Fibroblast of skin of scalp (primary cell): ENCODE results near the gene PTPRE.
"Not testable (repeated sequence)": the region's sequence is repeated elsewhere in the genome, so short reads cannot be mapped to it uniquely, and the experiment has no call there.

Source experiments
- DNase-seq: peaks from one replicate; pipeline ENCODE4 v3.0.0-alpha.2; 2013

The PTPRE gene

GRCh38 chr10:127983344-127984100, 76.6 kb downstream of the PTPRE start:
- no peak for DNase-seq

GRCh38 chr10:127984945-127985344, 78.0 kb downstream of the PTPRE start:
- no peak for DNase-seq

- DNase-seq: peak; percentile 33
These were observed 79.9 kb downstream of the PTPRE start for GRCh38 chr10:127986531-127987466.

GRCh38 chr10:127987467-127988380, 80.8 kb downstream of the PTPRE start:
- no peak for DNase-seq

GRCh38 chr10:127989481-127990012, 82.6 kb downstream of the PTPRE start:
- DNase-seq: no peak

GRCh38 chr10:127990132-127990788, 83.4 kb downstream of the PTPRE start:
- not testable (repeated sequence) for DNase-seq

- peak; percentile 86 for DNase-seq
These were observed 84.1 kb downstream of the PTPRE start for GRCh38 chr10:127990846-127991542.

GRCh38 chr10:127991543-127992255, 84.8 kb downstream of the PTPRE start:
- DNase-seq: peak; percentile 9

GRCh38 chr10:127992376-127992775, 85.5 kb downstream of the PTPRE start:
- DNase-seq: no peak

GRCh38 chr10:127993056-127993690, 86.3 kb downstream of the PTPRE start:
- DNase-seq: no peak

- no peak for DNase-seq
These were observed 89.0 kb downstream of the PTPRE start for GRCh38 chr10:127995939-127996338.

GRCh38 chr10:127996586-127996985, 89.7 kb downstream of the PTPRE start:
- DNase-seq: no peak

GRCh38 chr10:127997271-127997670, 90.4 kb downstream of the PTPRE start:
- DNase-seq: no peak

GRCh38 chr10:127997937-127998336, 91.0 kb downstream of the PTPRE start:
- no peak for DNase-seq

- no peak for DNase-seq
These were observed 91.7 kb downstream of the PTPRE start for GRCh38 chr10:127998501-127999144.

- DNase-seq: no peak
These were observed 92.6 kb downstream of the PTPRE start for GRCh38 chr10:127999297-128000129.

- DNase-seq: no peak
These were observed 93.8 kb downstream of the PTPRE start for GRCh38 chr10:128000471-128001362.
